GM21576 (cell line): ENCODE results near the gene DPP7.
"Not testable (repeated sequence)": the region's sequence is repeated elsewhere in the genome, so short reads cannot be mapped to it uniquely, and the experiment has no call there.

ENCODE experiments used
- ATAC-seq: cut with Tn5 transposase; IDR thresholded peaks from one replicate; pipeline ENCODE4 v1.9.1; 2021; ENCODE audit warnings: mild to moderate bottlenecking, moderate library complexity; ENCODE audit not compliant: unreplicated experiment

Gene DPP7

DNA sequence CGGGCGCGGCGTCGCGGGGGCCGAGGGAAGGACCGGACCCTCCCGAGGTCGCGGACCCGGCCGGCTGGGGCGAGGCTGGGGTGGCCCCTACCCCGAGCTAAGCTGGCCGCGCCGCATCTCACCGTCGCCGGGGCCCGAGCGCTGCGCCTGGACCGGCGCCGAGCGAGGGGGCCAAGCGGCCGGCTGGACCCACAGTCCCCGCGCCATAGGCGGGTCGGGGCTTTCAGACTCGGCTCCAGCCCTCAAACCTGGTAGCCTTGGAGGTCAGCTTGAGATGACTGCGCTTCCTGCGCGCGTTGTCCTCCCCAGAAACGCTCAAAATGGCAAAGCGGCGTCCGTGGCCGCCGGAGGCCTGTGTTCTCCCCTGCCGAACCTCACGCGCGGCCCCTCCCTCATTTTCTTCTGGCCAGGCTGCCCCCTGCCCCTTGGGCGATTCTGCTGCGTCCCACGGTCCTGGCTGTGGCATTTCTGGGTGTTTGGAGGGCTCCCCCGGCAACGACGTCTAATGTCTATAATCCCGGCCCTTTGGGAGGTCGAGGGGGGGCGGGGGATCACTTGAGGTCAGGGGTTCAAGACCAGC, 15.7 kb upstream of the DPP7 start:
- peak; percentile 14 for ATAC-seq

DNA sequence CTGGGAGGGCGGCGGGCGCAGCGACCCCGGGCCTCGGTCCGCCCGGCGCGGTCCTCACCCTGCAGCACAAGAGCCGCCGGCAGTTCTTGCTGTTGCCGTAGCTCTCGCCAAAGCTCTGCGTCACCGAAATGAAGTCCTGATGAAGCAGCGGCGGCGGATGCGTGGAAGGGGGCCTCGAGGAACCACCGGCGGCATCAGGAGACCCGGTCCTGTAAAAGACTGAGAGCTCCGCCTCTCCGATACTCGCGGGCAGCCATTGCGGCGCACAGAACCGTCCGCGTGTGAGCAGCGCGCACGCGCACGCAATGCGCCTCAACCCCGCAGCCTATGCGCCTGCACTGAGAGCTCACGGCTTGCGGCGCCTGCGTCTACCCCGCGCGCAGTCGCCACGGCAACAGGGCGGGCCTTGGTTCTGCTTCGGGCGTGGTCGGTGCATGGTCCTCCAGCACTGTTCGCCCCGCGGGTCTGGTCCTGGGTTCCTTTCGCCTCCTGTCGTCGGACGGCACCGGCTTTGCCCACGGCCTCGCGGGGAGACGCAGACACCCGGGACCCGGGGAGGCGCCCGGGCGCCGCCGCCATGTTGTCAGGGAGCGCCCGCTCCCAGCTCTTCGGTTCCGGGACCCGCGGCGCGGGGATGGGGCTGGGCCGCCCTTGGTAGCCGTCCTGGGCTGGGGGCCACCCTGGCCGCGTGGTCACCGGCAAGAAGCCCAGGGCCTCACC, 15.1 kb upstream of the DPP7 start:
- peak; percentile 75 for ATAC-seq

DNA sequence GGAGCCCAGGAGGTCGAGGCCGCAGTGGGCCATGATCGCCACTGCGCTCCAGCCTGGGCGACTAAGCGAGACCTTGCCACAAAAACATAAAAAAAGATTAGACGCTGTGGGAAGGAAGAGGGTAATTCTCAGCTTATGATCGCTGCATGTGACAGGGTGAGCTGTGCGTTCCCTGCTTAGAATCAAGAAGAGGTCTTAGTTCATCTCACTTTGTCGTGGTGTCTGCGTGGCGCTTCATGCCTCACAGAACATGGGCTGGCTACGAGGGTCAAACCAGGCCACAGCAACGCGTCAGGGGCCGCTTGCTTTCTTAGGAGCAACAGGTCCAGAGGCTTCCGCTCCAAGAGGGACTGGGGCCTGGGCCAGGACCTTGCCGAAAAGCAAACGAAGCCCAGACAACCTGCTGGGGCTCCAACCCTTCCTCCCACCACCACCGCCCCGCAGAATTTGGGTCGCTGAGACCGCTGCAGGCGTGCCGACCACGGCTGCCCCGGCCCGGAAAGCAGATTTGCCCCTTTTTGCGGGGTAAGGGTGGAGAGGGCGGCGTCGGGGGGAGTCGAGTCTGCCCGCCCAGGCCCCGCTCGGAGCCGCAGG, 14.4 kb upstream of the DPP7 start:
- peak; percentile 18 for ATAC-seq

DNA sequence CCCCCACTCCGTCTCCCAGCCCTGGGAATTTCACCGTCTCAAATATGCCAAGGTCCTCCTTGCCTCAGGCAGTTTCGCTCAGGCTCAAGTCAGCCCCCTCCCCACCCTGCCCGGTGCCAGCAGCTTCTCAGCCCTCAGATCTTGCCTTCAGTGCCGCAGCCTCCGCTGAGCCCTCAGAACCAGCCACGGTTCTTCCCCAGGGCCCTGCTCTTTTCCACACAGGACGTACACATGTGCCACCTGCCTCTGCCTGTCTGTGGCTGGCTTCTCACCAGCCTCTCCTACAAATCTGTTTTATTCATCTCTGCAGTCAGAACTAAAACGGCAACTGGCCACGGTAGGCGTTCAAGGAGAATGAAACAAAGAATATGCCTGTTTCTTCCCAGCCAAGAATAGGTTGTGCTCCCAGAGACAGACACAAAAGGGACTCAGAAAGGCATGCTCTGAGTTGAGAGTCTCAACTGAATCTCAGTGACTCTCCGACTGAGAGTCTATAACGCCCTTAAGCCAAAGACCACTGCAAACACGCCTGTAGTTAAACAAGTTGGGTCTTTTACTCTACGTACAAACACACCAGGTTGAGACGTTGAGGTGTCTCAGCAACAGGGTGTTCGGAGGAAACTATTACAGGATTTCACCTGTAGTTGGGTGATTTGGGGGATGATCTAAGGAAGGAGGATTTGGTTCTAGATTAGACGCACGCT, 13.8 kb upstream of the DPP7 start:
- no peak for ATAC-seq

DNA sequence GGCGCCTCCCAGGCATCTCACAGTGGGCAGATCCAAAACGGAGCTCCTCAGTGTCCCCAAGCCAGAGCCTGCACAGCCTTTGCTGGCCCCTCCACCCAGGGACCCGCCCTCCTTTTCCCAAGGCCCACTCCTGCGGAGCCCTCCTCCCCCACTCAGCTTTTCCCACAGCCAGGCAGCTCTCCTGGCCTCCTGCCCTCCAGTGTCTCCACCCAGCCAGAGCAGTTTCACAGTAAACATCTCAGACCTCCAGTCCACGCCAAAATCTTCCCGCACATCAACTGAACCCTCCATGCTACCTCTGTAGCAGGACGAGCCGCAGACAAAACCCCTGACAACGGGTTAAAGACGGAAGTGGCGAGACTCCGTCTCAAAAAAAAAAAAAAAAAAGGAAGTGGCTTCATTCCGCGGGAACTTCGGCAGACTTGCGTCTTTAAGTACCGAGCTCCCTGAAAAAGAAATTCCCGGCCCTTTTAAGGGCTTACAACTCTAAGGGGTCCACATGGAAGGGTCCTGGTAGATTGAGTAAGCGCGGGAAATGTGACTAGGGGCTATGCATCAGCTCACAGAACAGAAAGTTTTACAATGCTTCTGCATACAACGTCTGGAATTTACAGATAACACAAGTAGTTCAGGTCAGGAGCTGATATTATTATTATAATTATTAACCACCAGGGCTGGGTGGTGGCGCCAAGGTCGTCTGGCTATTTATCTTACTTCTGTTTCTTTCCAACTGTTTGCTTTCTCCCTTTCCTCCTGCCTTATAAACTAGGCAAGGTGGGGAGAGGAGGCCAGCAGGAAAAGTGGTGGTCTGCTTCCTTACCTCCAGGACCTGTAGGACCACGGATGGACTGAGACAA, 13.0 kb upstream of the DPP7 start:
- no peak for ATAC-seq

DNA sequence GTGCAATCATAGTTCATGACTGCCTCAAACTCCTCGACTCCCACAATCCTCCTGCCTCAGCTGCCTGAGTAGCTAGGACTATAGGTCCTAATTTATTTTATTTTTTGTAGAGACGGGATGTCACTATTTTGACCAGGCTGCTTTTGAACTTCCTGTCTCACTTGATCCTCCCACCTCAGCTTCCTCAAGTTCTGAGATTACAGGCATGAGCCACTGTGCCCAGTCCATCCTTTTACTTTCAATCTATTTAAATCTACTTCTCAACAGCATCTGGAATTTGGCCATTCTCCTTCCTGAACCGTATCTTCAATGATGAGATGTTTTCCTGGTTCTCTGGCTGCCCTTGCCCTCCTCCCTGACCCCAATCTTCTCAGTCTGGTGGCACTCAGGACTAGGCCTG, 12.3 kb upstream of the DPP7 start:
- no peak for ATAC-seq

DNA sequence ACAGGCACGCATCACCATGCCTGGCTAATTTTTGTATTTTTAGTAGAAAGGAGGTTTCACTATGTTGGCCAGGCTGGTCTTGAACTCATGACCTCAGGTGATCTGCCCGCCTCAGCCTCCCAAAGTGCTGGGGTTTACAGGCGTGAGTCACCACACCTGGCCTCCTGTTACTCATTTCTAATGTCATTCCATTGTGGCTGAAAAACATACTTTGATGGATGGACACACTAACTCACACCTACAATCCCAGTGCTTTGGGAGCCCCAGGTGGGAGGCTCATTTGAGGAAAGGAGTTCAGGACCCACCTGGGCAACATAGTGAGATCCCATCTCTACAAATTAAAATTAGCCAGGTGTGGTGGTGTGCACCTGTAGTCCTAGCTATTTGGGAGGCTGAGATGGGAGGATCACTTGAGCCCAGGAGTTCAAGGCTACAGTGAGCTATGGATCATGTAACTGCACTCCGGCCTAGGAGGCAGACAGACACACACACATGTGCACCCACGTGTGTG, 9.5 kb upstream of the DPP7 start:
- not testable (repeated sequence) for ATAC-seq

DNA sequence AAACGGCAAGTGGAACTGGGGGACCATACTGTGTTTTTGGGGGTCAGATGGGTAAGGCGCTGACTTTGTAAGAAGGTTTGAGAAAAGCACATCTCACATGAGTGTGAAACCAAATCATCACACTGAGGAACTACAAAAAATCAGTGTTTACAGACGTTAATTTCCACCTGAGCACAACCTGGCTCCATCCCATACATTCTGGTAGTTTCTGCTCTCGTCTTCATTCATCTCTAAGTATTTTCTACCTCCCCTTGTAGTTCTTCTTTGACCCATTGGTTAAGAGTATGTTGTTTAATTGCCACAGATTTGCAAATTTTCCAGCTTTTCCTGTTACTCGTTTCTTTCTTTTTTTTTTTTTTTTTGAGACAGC, 8.9 kb upstream of the DPP7 start:
- ATAC-seq, result no peak

DNA sequence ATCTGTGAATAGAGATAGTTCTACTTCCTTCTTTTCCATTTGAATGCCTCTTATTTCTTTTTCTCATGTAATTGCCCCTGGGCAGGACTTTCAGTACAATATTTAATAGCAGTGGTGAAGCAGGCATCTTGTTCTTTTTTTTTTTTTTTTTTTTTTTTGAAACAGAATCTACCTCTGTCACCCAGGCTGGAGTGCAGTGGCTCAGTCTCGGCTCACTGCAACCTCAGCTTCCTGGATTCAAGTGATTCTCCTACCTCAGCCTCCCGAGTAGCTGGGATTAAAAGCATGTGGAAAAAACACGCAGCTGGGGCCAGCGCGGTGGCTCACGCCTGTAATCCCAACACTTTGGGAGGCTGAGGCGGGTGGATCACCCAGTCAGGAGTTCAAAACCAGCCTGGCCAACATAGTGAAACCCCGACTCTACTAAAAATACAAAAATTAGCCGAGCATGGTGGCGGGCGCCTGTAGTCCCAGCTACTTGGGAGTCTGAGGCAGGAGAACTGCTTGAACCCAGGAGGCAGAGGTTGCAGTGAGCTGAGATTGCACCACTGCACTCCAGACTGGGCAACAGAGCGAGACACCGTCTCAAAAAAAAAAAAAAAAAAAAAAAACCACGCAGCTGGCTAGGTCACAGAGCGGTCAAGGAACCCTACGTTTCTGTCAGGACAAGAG, 8.4 kb upstream of the DPP7 start:
- ATAC-seq, result not testable (repeated sequence)

DNA sequence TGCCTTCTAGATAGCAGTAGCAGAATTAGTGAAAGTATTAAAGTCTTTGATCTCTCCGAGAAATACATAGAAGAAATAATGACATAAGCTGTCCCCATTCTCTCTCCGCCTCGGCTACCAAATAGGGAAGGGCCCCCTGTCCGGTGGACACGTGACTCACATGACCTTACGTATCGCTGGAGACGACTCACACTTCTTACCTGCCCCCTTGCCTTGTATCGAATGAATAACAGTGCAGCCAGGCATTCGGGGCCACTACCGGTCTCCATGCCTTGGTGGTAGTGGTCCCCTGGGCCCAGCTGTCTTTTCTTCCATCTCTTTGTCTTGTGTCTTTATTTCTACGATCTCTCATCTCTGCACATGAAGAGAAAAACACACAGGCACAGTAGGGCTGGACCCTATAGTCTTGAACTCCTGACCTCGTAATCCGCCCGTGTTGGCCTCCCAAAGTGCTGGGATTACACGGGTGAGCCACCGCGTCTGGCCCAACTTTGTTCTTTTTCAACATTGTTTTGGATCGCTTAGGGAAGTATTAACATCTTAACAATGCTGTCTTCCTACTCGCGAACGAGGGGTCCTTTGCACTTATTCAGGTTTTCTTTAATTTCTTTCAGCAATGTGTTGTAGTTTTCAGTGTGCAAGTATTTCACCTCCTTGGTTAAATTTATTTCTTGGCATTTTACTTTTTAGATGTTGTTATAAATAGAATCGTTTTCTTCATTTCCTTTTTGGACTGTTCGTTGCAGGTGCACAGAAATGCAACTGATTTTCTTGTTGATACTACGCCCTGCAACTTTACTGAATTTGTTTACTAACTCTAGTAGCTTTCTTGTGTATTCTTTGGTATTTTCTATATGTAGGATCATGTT, 7.6 kb upstream of the DPP7 start:
- not testable (repeated sequence) for ATAC-seq

DNA sequence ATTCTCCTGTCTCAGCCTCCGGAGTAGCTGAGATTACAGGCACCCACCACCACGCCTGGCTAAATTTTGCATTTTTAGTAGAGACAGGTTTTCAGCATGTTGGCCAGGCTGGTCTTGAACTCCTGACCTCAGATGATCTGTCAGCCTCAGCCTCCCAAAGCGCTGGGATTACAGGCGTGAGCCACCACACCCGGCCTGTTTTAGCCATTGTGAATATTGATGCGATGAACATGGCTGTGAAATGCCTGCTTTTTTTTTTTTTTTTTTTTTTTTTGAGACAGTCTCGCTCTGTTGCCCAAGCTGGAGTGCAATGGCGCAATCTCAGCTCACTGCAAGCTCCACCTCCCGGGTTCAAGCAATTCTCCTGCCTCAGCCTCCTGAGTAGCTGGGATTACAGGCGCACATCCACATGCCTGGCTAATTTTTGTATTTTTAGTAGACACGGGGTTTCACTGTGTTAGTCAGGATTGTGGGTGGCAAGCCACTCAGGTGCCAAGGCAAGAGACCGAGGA, 3.6 kb upstream of the DPP7 start:
- not testable (repeated sequence) for ATAC-seq

DNA sequence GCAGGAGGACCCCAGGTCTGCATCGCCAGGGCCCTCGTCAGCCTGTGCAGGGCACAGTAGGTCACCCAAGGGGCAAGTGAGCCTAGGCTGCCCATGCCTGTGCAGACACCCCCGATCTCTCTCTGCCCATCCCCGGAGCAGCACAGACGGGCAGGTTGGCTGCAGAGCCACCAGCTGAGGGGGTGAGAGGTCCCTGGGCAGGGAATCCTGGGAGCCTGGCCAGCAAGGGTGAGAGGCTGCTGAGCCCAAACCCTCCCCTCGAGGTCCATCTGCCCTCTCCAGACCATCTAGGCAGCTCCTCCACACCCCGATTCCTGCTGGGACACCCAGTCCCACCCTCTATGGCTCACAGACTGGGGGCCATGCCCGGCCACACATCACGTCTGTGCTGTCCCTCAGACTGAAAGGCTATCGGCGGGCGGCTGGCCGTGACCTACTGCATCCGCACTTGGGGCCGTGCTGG, 2.8 kb upstream of the DPP7 start:
- no peak for ATAC-seq

DNA sequence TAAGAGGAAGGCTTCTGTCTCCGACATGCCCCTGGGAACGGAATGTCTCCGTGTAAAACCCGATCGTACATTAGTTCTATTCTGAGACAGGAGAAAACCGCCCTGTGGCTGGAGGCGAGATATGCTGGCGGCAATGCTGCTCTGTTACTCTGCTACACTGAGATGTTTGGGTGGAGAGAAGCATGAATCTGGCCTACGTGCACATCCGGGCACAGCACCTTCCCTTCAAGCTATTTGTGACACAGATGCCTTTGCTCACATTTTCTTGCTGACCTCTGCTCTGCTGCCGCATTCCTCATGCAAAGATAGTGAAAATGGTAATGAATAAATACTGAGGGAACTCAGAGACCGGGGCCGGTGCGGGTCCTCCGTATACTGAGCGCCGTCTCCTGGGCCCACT, 2.2 kb upstream of the DPP7 start:
- ATAC-seq, result no peak

DNA sequence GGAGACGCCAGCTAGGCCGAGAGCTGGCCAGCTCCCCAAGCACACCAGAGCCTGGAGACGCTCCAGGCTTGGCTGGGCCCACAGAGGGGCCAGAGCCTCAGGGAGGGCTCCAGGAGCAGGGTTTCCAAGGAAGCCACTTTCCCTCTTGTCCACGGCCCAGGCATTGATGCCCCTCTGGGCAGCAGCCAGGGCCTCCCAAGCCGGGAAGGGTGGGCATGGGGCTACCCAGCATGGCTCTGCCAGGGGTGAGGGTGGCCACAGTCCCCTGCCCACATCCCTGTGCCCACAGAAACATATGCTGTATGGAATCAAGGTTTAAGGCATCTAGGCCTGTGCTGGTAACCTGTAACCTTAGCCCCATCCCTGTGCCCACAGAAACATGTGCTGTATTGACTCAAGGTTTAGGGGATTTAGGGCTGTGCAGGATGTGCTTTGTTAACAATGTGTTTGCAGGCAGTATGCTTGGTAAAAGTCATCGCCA, 1.5 kb upstream of the DPP7 start:
- ATAC-seq, result no peak

DNA sequence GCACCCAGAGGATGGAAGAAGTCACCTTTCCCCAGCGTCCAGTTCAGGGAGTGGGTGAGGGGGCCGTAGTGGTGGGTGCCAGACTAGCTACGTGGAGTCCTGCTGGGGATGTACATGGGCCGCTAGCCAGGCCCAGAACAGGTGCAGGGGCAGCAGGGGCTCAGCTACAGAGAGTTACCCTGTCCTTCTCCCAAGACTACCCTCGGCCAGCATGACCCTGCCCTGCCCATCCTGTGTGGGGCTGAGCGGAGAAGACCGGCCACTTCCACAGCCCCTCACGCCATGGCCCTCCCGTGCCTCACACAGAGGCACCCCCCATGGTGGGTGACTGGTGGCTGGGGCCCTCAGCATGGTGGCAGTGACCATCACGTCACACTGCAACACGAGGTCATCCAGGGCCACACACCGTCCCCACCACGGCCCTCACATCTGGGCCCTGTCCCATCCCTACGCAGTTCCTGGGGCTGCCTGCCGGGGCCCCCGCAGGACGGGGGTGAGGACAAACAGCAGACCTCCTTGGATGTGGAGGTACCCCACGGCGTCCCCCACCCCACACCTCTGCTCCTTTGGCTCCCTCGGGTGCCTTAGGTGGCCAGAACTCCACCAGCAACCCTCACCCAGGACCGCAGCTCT, 977 bp upstream of the DPP7 start:
- ATAC-seq, result no peak

DNA sequence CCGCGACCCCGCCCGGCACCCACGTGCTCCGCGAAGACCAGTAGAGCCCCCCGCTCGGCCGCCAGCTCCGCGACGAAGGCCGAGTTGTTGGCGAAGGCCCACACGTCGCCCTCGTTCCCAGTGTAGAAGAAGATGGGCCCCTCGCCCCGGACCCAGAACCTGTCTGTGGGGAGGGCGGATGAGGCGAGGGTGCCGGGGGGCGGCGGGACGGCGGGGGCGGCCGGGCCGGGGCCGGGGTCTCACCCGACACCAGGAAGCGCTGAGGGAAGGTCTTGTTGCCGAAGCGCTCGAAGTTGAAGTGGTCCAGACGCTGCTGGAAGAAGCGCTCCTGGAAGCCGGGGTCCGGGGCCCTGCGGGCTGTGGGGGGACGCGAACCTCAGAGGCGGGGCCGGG, 317 bp downstream of the DPP7 start:
- peak; percentile 9 for ATAC-seq

DNA sequence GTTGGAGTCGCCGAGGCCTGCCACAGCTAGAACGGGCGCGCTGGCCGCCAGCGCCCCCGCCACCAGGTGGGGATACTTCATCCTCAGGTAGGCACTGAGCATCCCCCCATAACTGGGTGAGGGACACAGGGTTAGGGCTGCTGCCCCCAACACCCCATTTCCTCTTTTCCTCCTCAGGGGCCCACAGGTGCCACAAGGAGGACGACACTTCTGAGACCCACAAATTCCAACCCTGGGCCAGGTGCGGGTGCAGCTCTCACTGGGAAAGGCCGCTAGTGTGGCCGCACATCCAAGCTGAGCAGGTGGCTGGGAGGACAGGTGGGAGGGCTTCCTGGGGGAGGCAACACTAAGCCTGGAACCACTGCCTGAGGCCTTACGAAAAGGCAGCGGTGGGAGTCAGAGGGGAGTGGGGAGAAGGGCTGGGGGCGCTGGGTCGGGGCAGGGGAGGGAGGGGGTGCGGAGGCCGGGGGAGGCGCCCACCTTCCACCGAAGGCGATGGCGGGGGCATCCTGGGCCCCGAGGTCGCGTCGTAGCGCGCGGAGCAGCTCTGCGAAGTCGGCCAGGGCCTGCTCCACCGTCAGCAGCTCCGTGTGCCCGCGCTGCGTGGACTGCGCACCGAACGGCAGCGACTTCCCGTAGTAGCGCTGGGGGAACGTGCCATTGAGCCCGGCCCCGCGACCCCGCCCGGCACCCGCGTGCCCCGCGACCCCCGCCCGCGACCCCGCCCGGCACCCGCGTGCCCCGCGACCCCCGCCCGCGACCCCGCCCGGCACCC, 961 bp downstream of the DPP7 start:
- no peak for ATAC-seq
